ENCODE data around the gene KRT32.

The KRT32 gene

GRCh38 chr17:41476866-41477815 lies 10.0 kb upstream of the KRT32 start:
- TF ChIP-seq REST (IDR thresholded peaks at IDR 0.05; ENCODE audit: low read depth) (no peak), TEAD4 (IDR thresholded peaks at IDR 0.05) (no peak), NFIC (IDR thresholded peaks at IDR 0.05) (no peak), ZBTB7A (IDR thresholded peaks at IDR 0.05; ENCODE audit: low read depth) (no peak)

DNA sequence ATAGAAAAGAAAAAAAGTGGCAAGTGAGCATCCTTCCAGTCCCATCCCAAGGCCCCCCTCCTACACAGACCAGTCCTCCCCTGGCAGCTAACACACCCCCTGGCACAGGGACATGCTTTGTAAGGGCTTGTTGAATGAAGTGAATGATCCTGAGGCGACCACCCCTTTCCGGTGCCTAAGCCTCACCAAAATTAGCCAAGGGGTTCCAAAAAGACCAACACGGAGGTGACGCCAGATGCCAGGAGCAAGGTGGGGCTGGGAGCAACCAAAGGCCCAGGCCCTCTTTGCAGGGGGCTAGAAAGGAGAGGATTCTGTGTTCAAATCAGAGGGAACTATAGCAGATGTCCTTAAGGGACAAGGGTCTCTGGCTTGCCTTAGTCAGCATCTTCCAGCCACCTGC lies 8.2 kb upstream of the KRT32 start:
- TF ChIP-seq CREB1 (IDR thresholded peaks at IDR 0.05; ENCODE audit: low read depth) = no peak
- no peak for TF ChIP-seq EGR1 (IDR thresholded peaks at IDR 0.05)
- TF ChIP-seq YY1 (IDR thresholded peaks at IDR 0.05; ENCODE audit: low read depth) = no peak
- TF ChIP-seq REST (IDR thresholded peaks at IDR 0.05; ENCODE audit: low read depth) = no peak
- TF ChIP-seq, protein P1, sequence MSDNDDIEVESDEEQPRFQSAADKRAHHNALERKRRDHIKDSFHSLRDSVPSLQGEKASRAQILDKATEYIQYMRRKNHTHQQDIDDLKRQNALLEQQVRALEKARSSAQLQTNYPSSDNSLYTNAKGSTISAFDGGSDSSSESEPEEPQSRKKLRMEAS (IDR thresholded peaks at IDR 0.05) = no peak
- TF ChIP-seq TEAD4 (IDR thresholded peaks at IDR 0.05) = no peak
- TF ChIP-seq NFIC (IDR thresholded peaks at IDR 0.05) = no peak
- TF ChIP-seq FOXM1 (IDR thresholded peaks at IDR 0.05; ENCODE audit: borderline replicate concordance, low read depth) = no peak
- TF ChIP-seq CEBPB (IDR thresholded peaks at IDR 0.05) = no peak
- TF ChIP-seq TCF12 (IDR thresholded peaks at IDR 0.05; ENCODE audit: low read depth) = no peak
- no peak for TF ChIP-seq TAF1 (IDR thresholded peaks at IDR 0.05; ENCODE audit: low read depth)
- no peak for TF ChIP-seq ZBTB7A (IDR thresholded peaks at IDR 0.05; ENCODE audit: low read depth)
- no peak for TF ChIP-seq RAD21 (IDR thresholded peaks at IDR 0.05; ENCODE audit: low read depth)
- TF ChIP-seq EP300 (IDR thresholded peaks at IDR 0.05; ENCODE audit: borderline replicate concordance) = no peak
- TF ChIP-seq, protein P2, sequence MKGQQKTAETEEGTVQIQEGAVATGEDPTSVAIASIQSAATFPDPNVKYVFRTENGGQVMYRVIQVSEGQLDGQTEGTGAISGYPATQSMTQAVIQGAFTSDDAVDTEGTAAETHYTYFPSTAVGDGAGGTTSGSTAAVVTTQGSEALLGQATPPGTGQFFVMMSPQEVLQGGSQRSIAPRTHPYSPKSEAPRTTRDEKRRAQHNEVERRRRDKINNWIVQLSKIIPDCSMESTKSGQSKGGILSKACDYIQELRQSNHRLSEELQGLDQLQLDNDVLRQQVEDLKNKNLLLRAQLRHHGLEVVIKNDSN (IDR thresholded peaks at IDR 0.05) = no peak

GRCh38 chr17:41474863-41475262 lies 7.7 kb upstream of the KRT32 start:
- TF ChIP-seq CEBPB (IDR thresholded peaks at IDR 0.05) (no peak), TAF1 (IDR thresholded peaks at IDR 0.05; ENCODE audit: low read depth) (no peak), TEAD4 (IDR thresholded peaks at IDR 0.05) (no peak), ZBTB7A (IDR thresholded peaks at IDR 0.05; ENCODE audit: low read depth) (no peak), FOXM1 (IDR thresholded peaks at IDR 0.05; ENCODE audit: borderline replicate concordance, low read depth) (no peak), REST (IDR thresholded peaks at IDR 0.05; ENCODE audit: low read depth) (no peak), TCF12 (IDR thresholded peaks at IDR 0.05; ENCODE audit: low read depth) (no peak), NFIC (IDR thresholded peaks at IDR 0.05) (no peak), EP300 (IDR thresholded peaks at IDR 0.05; ENCODE audit: borderline replicate concordance) (no peak), RAD21 (IDR thresholded peaks at IDR 0.05; ENCODE audit: low read depth) (no peak), YY1 (IDR thresholded peaks at IDR 0.05; ENCODE audit: low read depth) (no peak), EGR1 (IDR thresholded peaks at IDR 0.05) (no peak)
- TF ChIP-seq, protein P2 (IDR thresholded peaks at IDR 0.05) = no peak
- TF ChIP-seq, protein P1 (IDR thresholded peaks at IDR 0.05) = no peak

DNA sequence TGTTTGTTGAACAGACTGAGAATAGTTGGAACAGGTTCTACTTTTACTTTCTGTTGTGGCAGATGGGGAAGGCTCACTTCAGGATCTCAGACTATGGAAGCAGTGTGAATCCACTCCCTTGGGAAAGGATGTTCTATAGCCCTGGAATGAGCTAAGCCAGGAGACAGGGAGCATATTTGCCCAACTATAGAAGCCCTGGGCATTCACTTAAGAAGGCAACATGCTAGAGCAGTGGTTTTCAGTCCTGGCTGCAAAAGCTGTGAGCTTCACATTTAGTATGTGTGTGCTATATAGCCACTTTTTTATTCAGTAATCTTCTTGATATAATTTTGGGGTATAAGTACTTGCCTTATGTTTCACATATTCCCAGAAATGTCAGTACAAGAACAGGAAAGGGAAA lies 1.2 kb upstream of the KRT32 start:
- TF ChIP-seq RAD21 (IDR thresholded peaks at IDR 0.05; ENCODE audit: low read depth) (no peak), ZBTB7A (IDR thresholded peaks at IDR 0.05; ENCODE audit: low read depth) (no peak), TEAD4 (IDR thresholded peaks at IDR 0.05) (no peak), CEBPB (IDR thresholded peaks at IDR 0.05) (no peak), FOXM1 (IDR thresholded peaks at IDR 0.05; ENCODE audit: borderline replicate concordance, low read depth) (no peak), EP300 (IDR thresholded peaks at IDR 0.05; ENCODE audit: borderline replicate concordance) (no peak), NFIC (IDR thresholded peaks at IDR 0.05) (no peak), EGR1 (IDR thresholded peaks at IDR 0.05) (no peak), TCF12 (IDR thresholded peaks at IDR 0.05; ENCODE audit: low read depth) (no peak), YY1 (IDR thresholded peaks at IDR 0.05; ENCODE audit: low read depth) (no peak), CREB1 (IDR thresholded peaks at IDR 0.05; ENCODE audit: low read depth) (no peak), REST (IDR thresholded peaks at IDR 0.05; ENCODE audit: low read depth) (no peak), TAF1 (IDR thresholded peaks at IDR 0.05; ENCODE audit: low read depth) (no peak)
- TF ChIP-seq, protein P2 (IDR thresholded peaks at IDR 0.05) = no peak
- TF ChIP-seq, protein P1 (IDR thresholded peaks at IDR 0.05) = no peak

Measured in Ishikawa (cell line).